HG03108 (cell line): Measurements from ENCODE around the gene MAP3K20.
"Not testable (repeated sequence)": the region's sequence is repeated elsewhere in the genome, so short reads cannot be mapped to it uniquely, and the experiment has no call there.

Source experiments
- ATAC-seq: cut with Tn5 transposase; IDR thresholded peaks from one replicate; pipeline ENCODE4 v1.9.1; 2021; ENCODE audit warnings: moderate library complexity; ENCODE audit not compliant: unreplicated experiment

MAP3K20 gene

GRCh38 chr2:173153301-173153885 is 77.7 kb downstream of the MAP3K20 start:
- no peak for ATAC-seq

GRCh38 chr2:173157676-173158293 is 82.1 kb downstream of the MAP3K20 start:
- ATAC-seq: no peak

- ATAC-seq: no peak
These were observed 84.3 kb downstream of the MAP3K20 start for GRCh38 chr2:173159791-173160463.

- no peak for ATAC-seq
These were observed 85.0 kb downstream of the MAP3K20 start for GRCh38 chr2:173160618-173161017.

GRCh38 chr2:173161040-173161439 is 85.4 kb downstream of the MAP3K20 start:
- ATAC-seq: no peak

GRCh38 chr2:173161507-173161906 is 85.9 kb downstream of the MAP3K20 start:
- no peak for ATAC-seq

- ATAC-seq: not testable (repeated sequence)
These were observed 87.7 kb downstream of the MAP3K20 start for GRCh38 chr2:173163357-173163756.

- ATAC-seq: no peak
These were observed 88.8 kb downstream of the MAP3K20 start for GRCh38 chr2:173164396-173164795.

- ATAC-seq: no peak
These were observed 90.0 kb downstream of the MAP3K20 start for GRCh38 chr2:173165443-173166238.

GRCh38 chr2:173171321-173171720 is 95.7 kb downstream of the MAP3K20 start:
- no peak for ATAC-seq

- ATAC-seq: no peak
These were observed 96.4 kb downstream of the MAP3K20 start for GRCh38 chr2:173171924-173172643.

GRCh38 chr2:173174339-173174738 is 98.7 kb downstream of the MAP3K20 start:
- not testable (repeated sequence) for ATAC-seq

- ATAC-seq: no peak
These were observed 99.6 kb downstream of the MAP3K20 start for GRCh38 chr2:173175222-173175621.

- ATAC-seq: no peak
These were observed 106.3 kb downstream of the MAP3K20 start for GRCh38 chr2:173181982-173182381.

- ATAC-seq: no peak
These were observed 108.7 kb downstream of the MAP3K20 start for GRCh38 chr2:173184031-173185004.

- ATAC-seq: no peak
These were observed 109.8 kb downstream of the MAP3K20 start for GRCh38 chr2:173185437-173185836.

- no peak for ATAC-seq
These were observed 112.5 kb downstream of the MAP3K20 start for GRCh38 chr2:173187941-173188788.

- ATAC-seq: no peak
These were observed 116.0 kb downstream of the MAP3K20 start for GRCh38 chr2:173191601-173192000.

GRCh38 chr2:173192071-173192470 is 116.4 kb downstream of the MAP3K20 start:
- ATAC-seq: no peak
